ENCODE data around the gene PCBP3.
"Not testable (repeated sequence)": the region's sequence is repeated elsewhere in the genome, so short reads cannot be mapped to it uniquely, and the experiment has no call there.

PCBP3 gene

DNA sequence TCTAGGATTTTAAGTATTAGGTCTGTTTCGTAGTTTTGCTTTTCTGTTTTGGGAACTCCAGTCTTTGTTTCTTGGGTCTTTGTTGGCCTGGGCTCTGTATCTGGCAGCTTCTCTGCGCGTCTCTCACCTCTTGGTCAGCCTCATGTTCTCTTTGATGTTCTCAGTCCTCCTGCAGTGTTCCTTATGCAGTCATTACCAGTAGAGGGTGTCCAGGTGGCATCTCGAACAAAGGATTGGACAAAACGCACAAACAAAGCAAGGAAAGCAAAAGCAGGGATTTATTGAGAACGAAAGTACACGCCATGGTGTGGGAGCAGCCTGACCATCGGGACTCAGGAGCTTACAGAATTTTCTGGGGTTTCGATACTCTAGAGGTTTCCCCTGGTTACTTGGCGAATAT is 204.3 kb downstream of the PCBP3 start:
- H3K4me3 ChIP-seq (replicated peaks; ENCODE audit: low read depth, low read length): no peak overlapping the region
- TF ChIP-seq, protein P1, sequence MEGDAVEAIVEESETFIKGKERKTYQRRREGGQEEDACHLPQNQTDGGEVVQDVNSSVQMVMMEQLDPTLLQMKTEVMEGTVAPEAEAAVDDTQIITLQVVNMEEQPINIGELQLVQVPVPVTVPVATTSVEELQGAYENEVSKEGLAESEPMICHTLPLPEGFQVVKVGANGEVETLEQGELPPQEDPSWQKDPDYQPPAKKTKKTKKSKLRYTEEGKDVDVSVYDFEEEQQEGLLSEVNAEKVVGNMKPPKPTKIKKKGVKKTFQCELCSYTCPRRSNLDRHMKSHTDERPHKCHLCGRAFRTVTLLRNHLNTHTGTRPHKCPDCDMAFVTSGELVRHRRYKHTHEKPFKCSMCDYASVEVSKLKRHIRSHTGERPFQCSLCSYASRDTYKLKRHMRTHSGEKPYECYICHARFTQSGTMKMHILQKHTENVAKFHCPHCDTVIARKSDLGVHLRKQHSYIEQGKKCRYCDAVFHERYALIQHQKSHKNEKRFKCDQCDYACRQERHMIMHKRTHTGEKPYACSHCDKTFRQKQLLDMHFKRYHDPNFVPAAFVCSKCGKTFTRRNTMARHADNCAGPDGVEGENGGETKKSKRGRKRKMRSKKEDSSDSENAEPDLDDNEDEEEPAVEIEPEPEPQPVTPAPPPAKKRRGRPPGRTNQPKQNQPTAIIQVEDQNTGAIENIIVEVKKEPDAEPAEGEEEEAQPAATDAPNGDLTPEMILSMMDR (IDR thresholded peaks at IDR 0.05; ENCODE audit: low read length, missing control alignments): no peak
- no peak for DNase-seq (ENCODE audit: low read depth)

DNA sequence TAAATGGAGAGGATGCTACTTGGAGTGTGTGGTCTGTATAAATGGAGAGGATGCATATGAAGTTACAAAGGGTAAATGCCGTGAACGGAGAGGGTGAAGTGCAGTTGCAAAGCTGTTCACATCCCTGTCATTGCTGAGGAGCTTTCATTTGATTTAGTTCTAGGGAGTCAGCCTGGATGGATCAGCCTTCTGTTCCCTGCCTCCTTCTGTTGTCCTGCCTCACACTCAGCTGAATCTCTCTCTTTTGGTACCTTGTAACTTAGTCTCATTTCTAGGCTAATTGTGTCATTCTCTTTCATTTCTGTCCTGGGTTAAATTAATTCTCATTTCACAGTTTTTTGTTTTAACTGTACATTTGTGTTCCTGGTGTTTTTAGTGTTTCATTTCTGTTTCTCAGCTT is 204.8 kb downstream of the PCBP3 start:
- DNase-seq (ENCODE audit: low read depth): no peak
- H3K4me3 ChIP-seq (replicated peaks; ENCODE audit: low read depth, low read length): no peak overlapping the region
- TF ChIP-seq, protein P1 (IDR thresholded peaks at IDR 0.05; ENCODE audit: low read length, missing control alignments): no peak

DNA sequence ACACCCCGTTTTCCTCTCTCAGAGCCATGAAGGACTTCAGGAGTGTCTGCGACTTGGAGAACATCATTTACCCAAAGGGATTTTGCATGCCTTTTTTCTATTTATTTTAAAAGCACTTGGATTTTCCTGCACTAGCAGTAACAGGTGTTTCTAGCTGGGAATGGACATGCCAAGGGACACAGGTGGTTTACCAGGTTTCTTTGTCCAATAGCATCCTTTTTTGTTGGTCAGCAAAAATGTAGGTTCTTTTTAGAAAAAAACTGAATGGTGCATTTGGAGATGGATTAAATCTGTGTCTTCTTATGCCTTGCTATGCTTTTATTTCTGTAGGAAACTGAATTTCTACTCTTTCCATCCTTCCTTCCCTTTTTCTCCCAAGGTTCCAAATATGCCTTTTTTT is 205.3 kb downstream of the PCBP3 start:
- no peak overlapping the region for H3K4me3 ChIP-seq (replicated peaks; ENCODE audit: low read depth, low read length)
- TF ChIP-seq, protein P1 (IDR thresholded peaks at IDR 0.05; ENCODE audit: low read length, missing control alignments): no peak
- DNase-seq (ENCODE audit: low read depth): no peak

DNA sequence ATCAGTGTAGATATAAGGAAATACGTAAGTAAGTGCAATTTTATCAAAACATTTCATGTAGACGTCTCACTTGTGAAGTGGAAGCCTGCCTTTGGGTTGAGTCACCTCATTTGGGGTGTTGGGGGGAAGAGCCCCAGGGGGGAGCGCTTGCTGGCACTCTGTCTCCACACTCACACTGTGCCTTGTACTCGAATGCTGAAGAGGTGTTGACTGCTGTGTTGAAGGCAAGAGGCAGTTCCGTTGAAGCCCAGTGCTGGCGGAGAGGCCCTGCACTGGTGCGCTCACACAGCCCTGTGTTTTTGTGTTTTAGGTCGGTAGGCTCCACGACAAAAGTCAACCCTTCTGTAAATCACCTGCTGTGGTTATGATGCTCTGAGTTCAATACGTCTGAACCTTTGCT is 206.1 kb downstream of the PCBP3 start:
- TF ChIP-seq, protein P1 (IDR thresholded peaks at IDR 0.05; ENCODE audit: low read length, missing control alignments): no peak
- DNase-seq (ENCODE audit: low read depth): no peak
- H3K4me3 ChIP-seq (replicated peaks; ENCODE audit: low read depth, low read length): no peak overlapping the region

- no peak overlapping the region for H3K4me3 ChIP-seq (replicated peaks; ENCODE audit: low read depth, low read length)
- DNase-seq (ENCODE audit: low read depth): no peak
- TF ChIP-seq, protein P1 (IDR thresholded peaks at IDR 0.05; ENCODE audit: low read length, missing control alignments): no peak
Observed at GRCh38 chr21:45850181-45850580, 206.7 kb downstream of the PCBP3 start.

DNA sequence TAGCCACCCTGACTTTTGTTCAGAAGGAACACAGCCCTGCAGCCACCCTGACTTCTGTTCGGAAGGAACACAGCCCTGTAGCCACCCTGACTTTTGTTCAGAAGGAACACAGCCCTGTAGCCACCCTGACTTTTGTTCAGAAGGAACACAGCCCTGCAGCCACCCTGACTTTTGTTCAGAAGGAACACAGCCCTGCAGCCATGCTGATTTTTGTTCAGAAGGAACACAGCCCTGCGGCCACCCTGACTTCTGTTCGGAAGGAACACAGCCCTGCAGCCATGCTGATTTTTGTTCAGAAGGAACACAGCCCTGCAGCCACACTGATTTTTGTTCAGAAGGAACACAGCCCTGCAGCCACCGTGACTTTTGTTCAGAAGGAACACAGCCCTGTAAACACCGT is 208.9 kb downstream of the PCBP3 start:
- not testable (repeated sequence) for H3K4me3 ChIP-seq (replicated peaks; ENCODE audit: low read depth, low read length); DNase-seq (ENCODE audit: low read depth)

DNA sequence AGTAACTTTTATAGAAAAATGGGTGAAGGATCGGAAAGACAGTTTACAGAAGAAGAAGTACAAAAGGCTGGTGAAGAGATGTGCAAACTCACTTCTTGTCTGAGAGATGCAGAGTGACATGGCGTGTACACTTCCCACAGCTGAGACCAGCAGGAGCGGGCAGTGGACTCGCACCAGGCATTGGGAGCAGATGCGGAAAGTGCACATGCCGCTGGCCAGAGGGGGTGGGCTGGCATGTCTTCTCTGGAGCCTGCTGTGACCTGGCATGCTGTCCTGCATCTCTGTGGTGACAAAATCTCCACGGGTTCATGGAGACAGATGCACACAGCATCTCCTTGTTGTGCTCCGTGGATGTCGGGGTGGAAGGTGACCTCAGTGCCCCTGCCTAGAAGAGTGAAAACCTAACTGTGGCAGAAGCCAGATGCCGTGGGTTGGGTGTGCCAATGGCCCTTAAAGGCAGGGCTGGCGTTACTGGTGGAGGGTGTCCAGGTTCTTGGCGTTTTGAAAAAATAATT is 209.4 kb downstream of the PCBP3 start:
- TF ChIP-seq, protein P1 (IDR thresholded peaks at IDR 0.05; ENCODE audit: low read length, missing control alignments): no peak
- DNase-seq (ENCODE audit: low read depth): no peak
- no peak overlapping the region for H3K4me3 ChIP-seq (replicated peaks; ENCODE audit: low read depth, low read length)
